ENCODE measurements around the gene ZNF778.

Gene ZNF778

DNA sequence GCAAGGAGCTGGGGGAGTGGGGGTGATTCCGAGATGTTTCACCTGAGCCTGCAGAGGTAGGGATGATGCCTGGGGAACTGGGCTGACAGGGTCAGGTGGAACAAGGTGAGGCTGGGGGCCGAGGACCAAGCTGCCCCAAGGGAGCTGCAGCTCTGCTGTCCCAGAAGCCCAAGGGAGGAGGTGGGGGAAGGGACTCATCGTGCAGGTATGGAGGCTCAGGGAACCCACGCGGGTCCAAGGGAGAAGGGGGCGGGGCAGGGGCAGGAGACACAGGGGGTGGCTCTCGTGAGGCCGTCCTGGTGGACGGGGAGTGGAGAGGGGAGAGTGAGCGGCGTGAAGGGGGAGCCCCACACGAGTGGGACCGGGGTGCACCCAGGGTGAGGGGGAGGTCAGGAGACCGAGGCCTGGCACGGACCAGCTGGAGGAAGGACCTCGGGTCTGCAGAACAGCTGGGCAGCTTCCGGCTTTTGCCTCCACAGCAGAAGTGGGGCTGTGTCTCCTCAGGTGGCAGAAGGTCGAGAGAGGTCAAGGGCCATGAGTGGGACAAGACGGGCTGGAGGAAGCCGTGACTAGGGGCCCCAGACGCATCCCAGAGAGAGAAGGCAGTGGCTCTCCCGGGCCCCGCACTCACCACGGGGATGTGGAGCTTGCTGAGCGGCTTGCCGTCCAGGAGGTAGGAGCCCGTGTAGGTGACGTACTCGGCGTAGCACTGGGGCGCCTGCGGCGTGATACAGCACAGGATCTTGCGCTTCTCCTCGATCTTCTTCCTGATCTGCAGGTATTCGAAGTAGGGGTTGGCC, 61.1 kb downstream of the ZNF778 start:
- no peak for DNase-seq

DNA sequence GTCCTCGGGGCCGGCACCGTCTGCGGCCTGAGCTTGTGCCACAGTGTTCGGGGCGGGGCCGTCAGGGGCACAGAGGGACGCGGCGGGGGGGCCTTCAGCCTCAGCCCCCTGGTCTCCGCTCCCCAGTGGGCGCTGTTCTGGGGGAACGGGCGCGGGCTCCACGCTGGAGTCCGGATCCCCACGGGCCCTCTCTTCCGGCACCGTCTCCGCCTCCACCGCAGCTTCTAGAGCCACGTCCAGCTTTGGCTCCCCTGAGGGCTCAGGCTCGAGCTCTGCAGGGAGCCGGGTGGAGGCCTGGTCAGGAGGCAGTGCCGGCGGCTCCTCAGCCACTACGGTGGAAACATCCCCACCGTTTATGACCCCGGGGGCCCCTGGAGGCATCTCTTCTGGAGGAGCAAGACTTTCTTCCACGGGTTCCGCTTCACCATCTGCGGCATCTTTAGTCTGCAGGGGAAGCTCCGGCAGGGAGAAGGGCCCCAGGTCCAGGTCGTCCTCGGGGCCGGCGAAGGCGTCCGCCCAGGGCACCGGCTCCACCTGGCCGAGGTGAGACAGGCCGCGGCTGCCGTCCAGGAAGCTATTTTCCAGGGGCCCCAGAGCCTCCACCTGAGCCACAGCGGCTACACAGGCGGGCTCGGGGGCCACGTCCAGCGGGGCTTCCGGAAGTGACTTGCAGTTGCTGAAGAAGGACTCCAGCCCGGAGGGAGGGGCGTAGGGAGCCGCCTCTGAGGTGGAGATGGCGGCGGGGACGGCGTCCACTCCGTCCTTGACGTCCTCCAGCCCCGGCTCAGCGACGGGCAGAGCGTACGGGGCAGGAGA, 62.4 kb downstream of the ZNF778 start:
- no peak for DNase-seq

DNA sequence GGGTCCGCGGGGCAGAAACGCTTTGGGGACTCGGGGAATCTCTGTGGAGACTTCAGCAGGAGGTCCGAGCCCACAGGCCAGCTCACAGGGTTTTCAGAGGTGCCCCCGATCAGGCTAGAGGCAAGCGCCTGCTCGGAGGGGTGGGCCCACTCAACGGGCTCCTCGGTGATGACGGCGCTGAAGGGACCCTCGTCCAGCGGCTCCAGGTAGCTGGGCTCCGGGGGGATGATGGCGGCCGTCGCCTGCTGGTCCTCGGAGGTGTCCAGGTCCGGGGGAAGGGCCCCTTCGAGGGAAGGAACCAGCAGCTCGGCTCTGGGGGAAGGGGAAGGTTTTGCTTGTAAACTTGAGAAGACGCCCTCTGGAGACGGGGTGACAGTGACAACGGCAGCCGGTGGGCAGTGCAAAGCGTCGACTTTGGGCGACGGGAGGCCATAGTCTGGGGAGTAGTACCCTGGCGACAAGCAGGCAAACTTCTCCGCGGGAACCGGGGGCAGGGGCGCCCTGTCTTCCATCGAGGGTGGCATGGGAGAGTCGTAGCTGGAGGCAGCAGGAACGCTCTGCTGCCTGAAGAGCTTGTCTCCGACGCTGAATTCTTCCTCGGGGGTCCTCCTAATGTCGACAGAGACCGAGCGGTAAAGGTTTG, 63.2 kb downstream of the ZNF778 start:
- DNase-seq, result no peak

DNA sequence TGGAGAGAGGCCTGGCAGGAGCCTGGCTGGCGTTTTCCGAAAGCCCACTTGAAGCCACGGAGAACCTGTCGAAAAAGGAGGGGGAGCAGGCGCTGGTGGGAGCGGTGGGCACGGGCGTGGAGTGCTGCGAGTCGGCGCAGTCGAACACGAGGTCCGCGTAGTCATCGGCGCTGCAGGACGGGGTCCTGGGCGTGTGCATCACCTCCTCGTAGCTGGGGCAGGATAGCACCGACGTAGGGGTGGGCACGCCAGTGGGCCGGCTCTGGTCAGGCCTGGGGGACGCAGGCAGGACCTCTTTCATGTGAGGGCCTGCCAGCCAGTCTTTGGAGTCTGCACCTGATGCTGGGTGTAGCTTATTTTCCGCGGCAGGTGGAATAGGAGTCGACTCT, 63.7 kb downstream of the ZNF778 start:
- DNase-seq, result no peak

DNA sequence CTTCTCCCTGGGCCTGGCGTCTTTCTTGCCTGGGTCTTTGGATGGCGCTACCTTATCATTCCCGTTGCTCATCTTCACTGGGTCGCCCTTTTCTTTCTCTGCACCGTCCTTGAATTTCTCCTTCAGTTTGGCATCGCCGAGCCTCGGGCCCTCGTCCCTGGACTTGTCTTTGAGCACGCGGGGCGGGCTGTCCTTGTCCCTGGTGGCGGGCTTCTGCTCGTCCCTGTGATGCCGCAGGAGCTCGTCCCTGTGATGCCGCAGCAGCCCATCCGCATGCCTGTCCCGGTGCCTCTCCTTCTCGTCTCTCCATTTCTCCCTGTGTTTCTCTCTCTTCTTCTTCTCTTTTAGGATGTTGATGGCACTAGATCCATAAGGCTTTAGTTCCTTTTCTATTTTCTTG, 64.3 kb downstream of the ZNF778 start:
- no peak for DNase-seq

- no peak for DNase-seq
Measured at GRCh38 chr16:89282523-89282922, 65.0 kb downstream of the ZNF778 start.

GRCh38 chr16:89283449-89283848, 65.9 kb downstream of the ZNF778 start:
- no peak for DNase-seq

DNA sequence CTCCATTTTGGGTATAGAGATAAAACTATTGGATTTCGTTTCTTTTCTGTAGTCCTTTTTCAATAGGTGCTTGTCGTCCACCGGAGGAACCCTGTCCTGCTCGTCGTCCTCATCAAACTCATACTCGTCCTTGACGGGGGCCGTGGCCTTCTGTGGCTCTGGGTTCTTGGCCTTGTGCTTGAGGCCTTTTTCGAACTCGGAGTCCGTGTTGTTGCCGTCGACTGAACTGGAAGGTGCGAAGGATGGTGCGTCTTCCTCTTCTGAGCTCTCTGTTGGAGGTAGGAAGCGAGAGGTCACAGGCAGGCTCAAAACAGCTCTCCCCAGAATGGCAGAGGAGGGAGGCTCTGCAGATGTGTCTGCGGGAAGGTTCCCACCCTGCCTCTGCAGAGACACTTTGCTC, 67.9 kb downstream of the ZNF778 start:
- DNase-seq, result no peak

GRCh38 chr16:89286096-89286495, 68.6 kb downstream of the ZNF778 start:
- DNase-seq, result no peak

Measured in CD4-positive, alpha-beta T cell treated with Interleukin-12 subunit alpha and Interleukin-12 subunit beta, for 1 hour (primary cell).